Measurements from ENCODE around the gene KLHL30.

KLHL30 gene

DNA sequence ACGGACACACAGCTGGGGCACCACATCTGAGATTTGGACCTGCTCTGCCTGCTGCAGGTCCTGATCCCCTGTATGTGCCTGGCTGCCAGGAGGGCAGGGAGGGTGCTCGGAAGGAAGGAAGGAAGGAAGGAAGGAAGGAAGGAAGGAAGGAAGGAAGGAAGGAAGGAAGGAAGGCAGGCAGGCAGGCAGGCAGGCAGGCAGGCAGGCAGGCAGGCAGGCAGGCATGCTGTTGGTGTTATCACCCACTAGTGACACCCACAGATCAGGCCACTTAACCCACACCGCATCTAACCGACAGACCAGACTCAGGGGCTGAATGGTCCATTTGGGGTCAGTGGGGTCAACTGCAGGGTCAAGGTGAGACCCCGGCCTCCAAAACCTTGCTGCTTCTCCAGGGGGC, 5.8 kb downstream of the KLHL30 start:
- no peak for DNase-seq (ENCODE audit: low read depth in 2 of 2)

GRCh38 chr2:238145046-238145445, 6.6 kb downstream of the KLHL30 start:
- DNase-seq (ENCODE audit: low read depth in 2 of 2): no peak

DNA sequence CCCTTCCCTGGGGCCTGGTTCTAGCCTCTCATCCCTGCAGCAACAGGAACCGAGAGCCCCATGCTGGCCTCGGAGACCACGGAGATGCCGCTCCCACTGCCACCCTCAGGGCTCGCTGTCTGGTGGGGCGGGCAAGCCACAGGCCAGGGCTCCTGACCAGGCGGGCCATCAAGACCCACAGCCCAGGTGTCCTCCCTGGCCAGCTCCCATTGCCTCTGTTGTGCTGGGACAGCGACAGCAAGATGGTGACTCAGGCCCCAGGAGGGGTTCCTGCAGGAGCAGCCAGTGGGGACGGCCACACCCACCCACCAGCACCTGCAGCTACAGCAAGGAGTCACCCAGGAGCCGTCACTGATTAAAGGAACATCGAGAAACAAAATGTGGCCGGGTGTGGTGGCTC, 7.4 kb downstream of the KLHL30 start:
- DNase-seq (ENCODE audit: low read depth in 2 of 2): no peak

GRCh38 chr2:238146884-238147544, 8.5 kb downstream of the KLHL30 start:
- DNase-seq (ENCODE audit: low read depth in 2 of 2): no peak

GRCh38 chr2:238148981-238149380, 10.5 kb downstream of the KLHL30 start:
- DNase-seq (ENCODE audit: low read depth in 2 of 2): no peak

DNA sequence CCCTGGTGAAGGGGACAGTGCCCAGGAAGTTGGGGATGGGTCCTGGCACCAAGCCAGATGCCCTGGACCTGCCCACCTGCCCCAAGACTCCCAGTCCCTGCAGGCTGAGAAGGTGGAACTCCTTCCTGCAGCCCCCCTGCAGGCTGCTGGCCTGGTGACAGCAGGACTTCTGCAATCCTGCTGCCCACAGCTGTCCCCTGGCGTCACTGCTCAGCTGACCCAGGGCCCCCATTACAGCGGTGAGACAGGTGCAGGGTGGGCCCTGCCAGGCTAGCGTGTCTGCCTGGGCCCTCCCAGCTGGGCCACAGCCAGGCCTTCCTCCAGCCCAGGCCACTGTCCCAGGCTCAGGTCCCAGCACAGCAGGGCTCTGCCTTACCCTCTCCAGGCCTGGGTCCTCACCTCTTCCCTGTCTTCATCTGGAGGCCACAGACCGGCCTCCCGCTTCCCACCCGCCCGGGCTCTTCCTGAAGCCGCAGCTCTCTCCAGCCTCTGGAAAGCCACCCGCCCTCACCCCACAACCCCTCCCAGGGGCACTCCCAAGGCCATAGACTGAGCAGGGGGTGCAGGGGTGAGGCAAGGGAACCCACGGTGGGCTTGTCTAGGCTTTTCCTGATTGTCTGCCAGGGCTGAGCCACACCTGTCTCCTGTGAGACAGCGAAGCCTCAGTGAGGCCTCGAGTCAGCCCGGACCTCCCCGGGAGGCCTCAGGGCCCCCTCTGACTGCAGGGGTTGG, 11.5 kb downstream of the KLHL30 start:
- no peak for DNase-seq (ENCODE audit: low read depth in 2 of 2)

- no peak for DNase-seq (ENCODE audit: low read depth in 2 of 2)
Measured at GRCh38 chr2:238150686-238151085, 12.2 kb downstream of the KLHL30 start.

GRCh38 chr2:238151205-238151604, 12.7 kb downstream of the KLHL30 start:
- no peak for DNase-seq (ENCODE audit: low read depth in 2 of 2)

DNA sequence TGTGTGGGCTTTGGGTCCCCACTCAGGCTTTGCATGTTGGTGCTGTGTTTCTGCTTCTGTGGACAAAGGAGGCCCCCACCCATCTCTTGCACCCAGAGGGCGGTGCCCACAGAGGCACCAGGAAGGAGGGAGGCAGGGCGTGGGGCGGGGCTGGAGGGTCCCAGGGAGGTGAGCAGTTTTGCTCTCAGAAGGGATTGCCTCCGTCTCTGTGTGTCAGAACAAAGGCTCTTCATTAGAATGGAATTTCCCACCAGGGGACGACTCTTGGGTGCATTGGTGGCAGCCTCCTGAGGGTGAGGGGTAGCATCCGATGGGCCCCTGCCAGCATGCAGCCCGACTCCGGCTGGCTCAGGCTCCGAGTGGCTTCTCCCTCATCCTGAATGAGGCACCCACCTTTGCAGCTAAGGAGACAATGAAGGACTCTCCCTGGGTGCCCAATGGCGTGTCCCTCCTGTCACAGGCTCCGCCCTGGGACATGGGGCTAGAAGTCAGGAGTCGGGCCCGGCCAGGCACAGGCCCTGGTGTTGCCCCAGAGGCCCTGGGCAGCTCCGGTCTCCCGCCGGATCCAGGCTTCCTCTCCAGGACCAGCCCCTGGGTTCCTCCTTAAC, 13.3 kb downstream of the KLHL30 start:
- no peak for DNase-seq (ENCODE audit: low read depth in 2 of 2)

DNA sequence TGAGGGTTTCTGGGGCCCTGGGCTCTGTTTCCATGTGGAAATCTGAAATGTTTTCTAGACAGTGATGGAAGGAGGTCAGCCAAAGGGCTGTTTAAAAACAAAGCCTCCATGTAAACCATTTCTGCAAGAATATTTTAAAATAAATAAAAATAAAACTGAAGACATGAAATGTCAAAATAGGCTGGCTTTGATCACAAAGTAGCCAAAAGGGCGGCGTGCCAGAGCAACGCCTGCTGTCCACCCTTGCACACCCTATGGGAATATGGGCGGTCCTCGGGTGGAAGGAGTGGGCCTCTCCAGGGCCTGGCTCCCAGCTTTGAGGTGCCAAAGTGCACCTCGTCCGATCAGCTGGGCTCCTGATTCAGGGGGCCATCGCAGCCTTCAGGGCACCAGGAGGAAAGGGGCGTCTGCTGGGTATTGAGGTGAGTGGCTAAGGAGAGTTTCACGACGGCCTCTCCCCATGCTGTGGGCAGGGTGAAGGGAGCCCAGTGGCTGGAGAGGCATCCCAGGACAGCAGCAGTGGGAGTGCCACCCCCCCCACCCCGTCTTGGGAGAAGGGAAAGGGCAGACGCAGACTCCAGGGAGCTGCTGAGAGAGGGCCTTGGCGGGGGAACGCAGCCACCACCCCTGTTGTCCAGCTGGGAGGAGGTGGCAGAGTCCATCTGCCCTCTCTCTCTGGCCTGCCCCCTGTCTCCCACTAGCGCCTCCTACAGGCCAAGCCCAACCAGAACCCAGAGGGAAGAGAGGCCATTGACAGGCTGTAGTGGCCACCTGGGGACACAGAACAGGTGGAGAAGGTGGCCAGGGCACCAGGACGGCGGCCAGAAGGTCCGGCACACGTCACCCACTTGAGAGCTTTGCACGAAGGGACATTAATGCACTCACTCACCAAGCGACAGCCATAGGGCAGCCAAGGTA, 14.6 kb downstream of the KLHL30 start:
- DNase-seq (ENCODE audit: low read depth in 2 of 2): no peak

DNA sequence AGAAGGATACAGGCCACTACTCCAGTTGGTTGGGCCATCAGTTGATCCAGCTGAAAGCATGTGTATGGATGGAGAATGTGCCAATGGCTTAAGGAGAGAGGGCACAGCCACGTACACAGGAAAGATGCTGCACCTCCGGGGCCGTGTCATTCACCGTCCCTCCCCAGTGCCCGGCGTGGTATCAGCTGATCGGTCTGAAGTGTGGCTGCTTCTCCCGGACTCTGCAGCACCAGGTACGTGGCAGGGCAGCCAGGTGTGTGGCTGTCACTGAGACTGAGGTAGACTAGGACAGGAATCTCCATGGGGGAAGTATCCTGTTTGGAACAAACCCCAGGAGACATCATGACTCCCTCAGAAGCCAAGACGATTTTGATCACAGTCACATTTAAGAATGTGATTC, 16.1 kb downstream of the KLHL30 start:
- no peak for DNase-seq (ENCODE audit: low read depth in 2 of 2)

DNA sequence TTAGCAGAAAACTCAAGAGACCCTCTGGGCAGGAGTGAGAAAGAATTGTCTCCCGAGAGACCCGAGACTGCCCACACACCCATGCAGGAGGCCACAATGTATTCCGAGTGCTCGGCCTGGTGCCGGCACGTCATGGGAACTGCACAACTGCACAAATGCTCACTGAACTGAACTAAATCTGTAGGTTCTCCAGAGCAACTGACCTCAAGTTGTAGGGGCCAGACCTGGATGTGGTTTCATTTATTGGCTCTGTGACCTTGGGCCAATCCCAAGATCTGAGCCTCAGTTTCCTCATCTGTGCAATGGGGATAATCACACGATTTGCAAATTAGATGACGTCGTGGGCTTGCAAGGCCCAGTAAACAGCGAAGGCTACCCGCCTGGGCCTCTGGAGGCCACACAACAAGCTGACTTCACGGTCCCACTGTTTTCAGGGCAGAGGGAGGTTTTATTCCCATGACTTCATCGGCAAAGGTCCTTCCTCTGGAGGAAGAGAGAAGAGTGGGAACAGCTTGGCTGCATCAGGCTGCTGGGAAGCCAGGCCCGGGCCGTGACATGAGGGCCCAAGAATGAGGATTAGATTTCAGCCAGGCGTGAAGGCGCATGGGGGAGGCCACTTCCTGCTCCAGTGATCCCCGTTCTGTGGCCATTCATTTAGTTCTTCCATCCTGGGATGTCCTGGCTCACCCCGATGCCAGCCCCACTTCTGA, 16.7 kb downstream of the KLHL30 start:
- DNase-seq (ENCODE audit: low read depth in 2 of 2): no peak

DNA sequence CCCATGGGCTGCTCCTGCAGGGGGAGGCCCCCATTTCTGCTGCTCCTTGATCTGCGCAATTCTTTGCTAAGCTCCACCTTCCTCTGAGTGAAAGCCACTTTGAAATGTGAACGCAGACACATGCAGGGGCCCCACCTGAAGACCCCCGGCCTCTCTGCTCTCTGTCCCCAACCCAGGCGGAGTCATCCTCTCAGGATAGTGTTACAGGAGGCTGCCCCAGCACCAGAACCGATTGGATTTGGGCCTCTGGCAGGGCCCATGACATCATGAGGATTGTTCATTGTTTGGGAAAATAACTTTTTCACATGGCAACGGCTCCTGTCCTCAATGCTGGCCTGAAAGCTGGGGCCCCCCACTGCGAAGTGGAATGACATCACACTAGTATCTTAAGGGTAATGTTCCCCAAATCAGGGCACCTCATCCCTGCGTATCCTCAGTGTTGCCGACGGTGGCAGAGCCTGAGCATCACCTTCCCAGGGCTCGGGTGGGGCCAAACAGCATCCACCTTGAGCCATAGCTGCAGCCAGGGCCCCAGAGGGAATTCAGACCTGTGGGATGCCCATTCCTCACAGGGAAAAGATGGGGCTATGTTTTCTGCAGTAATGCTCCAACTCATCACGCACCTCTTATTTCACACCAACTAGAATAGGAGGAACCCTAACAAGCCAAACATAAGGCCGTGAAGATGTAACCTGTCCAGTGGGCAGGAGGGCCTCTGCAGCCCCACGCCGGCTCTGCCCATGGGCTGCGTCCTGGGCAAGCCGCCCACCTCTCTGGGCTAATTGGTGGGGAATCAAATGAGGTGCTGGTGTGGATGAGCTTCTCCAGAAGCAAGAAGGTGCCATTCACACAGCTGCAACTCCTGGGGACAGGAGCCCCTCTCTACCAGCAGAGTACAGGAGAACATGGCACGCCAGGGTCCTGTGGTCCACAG, 17.6 kb downstream of the KLHL30 start:
- no peak for DNase-seq (ENCODE audit: low read depth in 2 of 2)

DNA sequence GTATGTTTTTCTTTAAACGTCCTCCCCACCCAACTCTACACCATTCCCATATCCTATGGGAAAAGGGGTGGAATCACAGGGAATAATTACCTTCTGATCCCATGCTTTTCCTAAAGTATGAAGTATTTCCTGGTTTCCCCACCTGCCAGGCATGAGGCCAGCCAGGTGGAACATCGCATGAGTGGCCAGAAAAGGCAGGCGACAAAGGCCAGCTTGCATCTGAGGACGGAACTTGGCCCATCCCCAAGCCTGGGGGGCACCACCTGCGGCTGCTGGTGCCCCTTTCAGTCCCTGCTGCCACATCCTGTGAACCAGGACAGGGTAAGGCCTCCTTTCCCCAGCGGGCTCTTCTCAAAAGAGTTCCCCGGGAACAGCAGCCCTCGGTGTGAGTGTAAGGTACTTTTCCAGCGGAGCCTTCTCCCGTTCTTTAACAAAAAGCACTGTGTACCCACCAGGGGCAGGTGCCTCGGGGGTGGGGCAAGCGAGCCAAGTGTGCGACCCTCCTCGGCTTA, 19.1 kb downstream of the KLHL30 start:
- no peak for DNase-seq (ENCODE audit: low read depth in 2 of 2)

DNA sequence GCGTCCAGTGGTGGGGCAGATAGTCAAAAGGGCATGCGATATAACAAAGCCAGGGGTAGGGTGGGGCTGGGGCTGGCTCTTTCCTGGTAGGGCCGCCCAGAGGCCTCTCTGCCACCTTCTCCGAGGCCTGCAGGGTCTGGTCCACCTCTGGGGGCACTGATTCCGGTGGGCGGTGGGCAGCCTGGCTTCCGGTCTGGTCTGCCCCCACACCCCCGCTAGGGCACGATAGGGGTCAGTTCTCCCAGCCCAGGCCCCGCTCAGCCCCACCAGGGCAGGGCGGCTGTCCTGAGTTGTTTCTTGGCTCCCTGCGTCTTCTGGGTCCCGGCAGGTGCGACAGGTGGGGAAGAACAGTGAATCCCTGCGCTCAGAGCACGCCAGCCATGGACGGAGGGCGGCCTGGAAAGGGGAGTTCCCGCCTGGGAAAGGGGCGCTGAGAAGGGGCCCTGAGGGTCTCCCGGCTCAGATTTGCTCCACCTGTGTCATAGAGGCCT, 19.6 kb downstream of the KLHL30 start:
- no peak for DNase-seq (ENCODE audit: low read depth in 2 of 2)

DNA sequence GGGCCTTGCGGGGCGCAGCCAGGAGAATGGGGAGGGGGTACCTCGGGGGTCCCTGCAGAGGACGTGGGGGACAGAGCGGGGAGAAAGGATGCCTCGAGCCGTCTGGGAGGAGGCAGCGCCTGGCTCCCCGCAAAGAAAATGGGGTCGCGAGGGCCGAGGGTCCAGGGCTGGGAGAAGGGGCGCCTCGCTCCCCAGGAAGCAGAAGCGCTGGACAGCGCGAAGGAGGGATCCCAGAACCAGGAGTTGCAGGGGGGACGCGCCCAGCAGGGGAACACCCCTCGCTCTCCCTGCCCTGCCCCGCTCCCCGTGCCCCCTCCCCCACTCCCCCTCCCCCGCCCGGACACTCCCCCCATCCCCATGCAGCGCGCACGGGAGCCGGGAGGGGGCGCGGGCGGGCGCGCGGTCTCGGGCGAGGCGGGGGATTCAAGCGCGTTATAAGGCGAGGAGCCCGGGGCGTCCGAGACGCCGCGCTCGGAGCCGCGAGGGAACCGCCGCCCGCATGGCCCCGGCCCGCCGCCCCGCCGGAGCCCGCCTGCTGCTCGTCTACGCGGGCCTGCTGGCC, 20.1 kb downstream of the KLHL30 start, which contains the start of gene ERFE:
ERFE (plus strand) TSS at position 462 of the 562 bp plus-strand sequence; CDS start at position 500, 38 bp downstream.
- DNase-seq (ENCODE audit: low read depth in 2 of 2): no peak

GRCh38 chr2:238159071-238159539, 20.6 kb downstream of the KLHL30 start:
- no peak for DNase-seq (ENCODE audit: low read depth in 2 of 2)

GRCh38 chr2:238159661-238160205, 21.3 kb downstream of the KLHL30 start:
- no peak for DNase-seq (ENCODE audit: low read depth in 2 of 2)

All from fibroblast of skin of left biceps (primary cell).